B cell (primary cell): ENCODE results near the gene TRIM65.

Experiments
- EZH2 ChIP-seq: IDR thresholded peaks from 2 replicates; pipeline ENCODE4 v1.6.1; 2012; ENCODE audit warnings: borderline replicate concordance, low read depth, mild to moderate bottlenecking, moderate library complexity, low read length; ENCODE audit not compliant: insufficient read depth, poor library complexity, severe bottlenecking
- TF ChIP-seq, protein P1 (sequence below): fragments of 200-600 bp; IDR thresholded peaks from one replicate; pipeline ENCODE4 v1.8.0; 2022; ENCODE audit warnings: antibody characterized with exemption, mild to moderate bottlenecking

DNA sequence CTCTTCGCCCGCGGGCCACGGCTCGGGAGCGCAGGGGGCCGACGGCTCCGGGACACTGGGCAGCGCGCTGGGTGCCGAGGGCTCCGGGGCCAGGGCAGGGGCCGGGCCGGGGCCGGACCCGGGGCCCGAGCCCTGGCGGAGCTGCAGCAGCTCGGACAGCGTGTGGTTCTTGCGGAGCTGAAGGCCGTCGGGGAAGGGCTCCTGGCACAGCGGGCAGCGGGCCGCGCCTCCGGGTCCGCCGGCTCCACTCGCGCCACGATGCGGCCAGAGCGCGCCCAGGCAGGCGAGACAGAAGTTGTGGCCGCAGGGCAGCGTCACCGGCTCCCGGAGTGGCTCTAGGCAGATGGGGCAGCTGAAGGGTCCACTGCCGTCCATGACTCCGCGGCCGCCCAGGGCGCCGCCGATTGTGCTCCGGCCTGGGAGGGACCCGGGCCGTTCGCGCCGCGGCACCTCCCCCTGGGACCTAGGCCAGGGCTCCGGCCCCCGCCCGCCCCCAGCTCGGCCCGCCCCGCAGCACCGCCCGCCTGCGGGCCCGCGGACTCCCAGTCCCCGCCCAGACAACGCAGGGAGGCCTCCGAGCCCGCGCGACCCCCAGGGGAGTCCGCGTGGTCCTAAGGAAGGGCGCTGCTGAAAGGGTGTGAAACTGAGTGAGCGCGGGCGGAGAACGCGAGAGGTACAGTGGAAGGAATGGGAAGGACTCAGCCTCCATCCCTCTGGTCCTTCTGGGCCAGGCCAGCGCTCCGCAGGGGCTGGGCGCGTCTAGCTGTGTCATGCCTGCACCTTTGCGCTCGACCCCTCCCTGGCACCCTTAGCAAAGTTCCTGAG lies 18.4 kb downstream of the TRIM65 start, which contains the start of gene TRIM47:
- TF ChIP-seq EZH2 = no peak
- TF ChIP-seq, protein P1, sequence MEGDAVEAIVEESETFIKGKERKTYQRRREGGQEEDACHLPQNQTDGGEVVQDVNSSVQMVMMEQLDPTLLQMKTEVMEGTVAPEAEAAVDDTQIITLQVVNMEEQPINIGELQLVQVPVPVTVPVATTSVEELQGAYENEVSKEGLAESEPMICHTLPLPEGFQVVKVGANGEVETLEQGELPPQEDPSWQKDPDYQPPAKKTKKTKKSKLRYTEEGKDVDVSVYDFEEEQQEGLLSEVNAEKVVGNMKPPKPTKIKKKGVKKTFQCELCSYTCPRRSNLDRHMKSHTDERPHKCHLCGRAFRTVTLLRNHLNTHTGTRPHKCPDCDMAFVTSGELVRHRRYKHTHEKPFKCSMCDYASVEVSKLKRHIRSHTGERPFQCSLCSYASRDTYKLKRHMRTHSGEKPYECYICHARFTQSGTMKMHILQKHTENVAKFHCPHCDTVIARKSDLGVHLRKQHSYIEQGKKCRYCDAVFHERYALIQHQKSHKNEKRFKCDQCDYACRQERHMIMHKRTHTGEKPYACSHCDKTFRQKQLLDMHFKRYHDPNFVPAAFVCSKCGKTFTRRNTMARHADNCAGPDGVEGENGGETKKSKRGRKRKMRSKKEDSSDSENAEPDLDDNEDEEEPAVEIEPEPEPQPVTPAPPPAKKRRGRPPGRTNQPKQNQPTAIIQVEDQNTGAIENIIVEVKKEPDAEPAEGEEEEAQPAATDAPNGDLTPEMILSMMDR = peak; percentile 40
